ENCODE data around the gene PGAM1.

DNA sequence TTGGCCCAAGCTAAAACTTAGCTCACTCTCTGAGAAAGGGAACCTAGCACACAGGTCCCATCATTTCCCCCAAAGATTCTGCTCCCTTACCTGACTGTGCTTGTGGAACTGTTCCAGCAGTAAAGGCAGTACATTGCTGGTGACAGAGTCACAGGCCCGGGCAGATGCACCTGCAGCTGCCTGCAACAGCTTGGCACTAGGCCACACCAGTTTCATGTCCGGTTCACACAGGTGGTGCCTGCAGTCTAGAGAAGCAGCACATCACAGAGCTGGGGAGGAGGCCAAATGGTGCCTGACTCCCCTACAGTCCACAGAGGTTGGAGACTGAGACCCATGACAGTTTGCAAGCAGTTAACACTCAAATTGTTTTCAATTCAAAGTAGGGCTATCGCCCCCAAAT lies 42.2 kb downstream of the PGAM1 start:
- TF ChIP-seq, protein P1, sequence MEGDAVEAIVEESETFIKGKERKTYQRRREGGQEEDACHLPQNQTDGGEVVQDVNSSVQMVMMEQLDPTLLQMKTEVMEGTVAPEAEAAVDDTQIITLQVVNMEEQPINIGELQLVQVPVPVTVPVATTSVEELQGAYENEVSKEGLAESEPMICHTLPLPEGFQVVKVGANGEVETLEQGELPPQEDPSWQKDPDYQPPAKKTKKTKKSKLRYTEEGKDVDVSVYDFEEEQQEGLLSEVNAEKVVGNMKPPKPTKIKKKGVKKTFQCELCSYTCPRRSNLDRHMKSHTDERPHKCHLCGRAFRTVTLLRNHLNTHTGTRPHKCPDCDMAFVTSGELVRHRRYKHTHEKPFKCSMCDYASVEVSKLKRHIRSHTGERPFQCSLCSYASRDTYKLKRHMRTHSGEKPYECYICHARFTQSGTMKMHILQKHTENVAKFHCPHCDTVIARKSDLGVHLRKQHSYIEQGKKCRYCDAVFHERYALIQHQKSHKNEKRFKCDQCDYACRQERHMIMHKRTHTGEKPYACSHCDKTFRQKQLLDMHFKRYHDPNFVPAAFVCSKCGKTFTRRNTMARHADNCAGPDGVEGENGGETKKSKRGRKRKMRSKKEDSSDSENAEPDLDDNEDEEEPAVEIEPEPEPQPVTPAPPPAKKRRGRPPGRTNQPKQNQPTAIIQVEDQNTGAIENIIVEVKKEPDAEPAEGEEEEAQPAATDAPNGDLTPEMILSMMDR (IDR thresholded peaks at IDR 0.05), result no peak
- TF ChIP-seq POLR2AphosphoS5 (IDR thresholded peaks at IDR 0.05), result no peak

Data from upper lobe of left lung (tissue), 4 donors.